ENCODE data around the gene CD200. TPM values are rescaled to one million over a fixed set of nuclear protein-coding genes. Genes with fewer than 3 reads are reported as not detected.
A peak's percentile ranks its signal among the peaks of the same experiment; 100 is the strongest.

The CD200 gene
- total RNA-seq, 1 experiment from 2014 or later: 46.8 TPM

DNA sequence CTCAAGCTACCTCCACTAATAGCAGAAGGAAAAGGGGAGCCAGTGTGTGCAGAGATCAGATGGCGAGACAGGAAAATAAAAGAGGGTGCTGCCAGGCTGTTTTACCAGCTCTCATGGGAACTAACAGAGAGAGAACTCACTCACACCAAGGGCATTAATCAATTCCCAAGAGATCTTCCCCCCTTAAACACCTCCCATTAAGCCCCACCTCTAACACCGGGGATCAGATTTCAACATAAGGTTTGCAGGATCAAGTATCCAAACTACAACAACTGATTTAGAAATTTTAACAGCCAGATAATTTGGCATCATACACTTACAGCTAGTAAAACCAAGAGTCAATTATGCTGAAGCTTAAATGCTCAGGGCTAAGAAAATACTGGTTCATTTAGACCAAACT, 18.9 kb downstream of the CD200 start (continued):
- no peak for TF ChIP-seq RORB (CRISPR knock-in tag; IDR thresholded peaks at IDR 0.05)
- no peak for TF ChIP-seq NR3C1 (CRISPR knock-in tag; conservative IDR thresholded peaks at IDR 0.05; ENCODE audit: low read depth)
- no peak for TF ChIP-seq ATF6 (CRISPR knock-in tag; IDR thresholded peaks at IDR 0.05)
- no peak for TF ChIP-seq PRRX2 (CRISPR knock-in tag; IDR thresholded peaks at IDR 0.05)
- TF ChIP-seq, protein P1, sequence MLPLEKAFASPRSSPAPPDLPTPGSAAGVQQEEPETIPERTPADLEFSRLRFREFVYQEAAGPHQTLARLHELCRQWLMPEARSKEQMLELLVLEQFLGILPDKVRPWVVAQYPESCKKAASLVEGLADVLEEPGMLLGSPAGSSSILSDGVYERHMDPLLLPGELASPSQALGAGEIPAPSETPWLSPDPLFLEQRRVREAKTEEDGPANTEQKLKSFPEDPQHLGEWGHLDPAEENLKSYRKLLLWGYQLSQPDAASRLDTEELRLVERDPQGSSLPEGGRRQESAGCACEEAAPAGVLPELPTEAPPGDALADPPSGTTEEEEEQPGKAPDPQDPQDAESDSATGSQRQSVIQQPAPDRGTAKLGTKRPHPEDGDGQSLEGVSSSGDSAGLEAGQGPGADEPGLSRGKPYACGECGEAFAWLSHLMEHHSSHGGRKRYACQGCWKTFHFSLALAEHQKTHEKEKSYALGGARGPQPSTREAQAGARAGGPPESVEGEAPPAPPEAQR (CRISPR knock-in tag; IDR thresholded peaks at IDR 0.05): no peak

- CTCF ChIA-PET: no interaction called here
- no peak overlapping the region for H3K4me3 Mint-ChIP-seq
- no peaks in the 10 kb centered on the region for H3K27me3 Mint-ChIP-seq (ENCODE audit: low read depth)
- no peak for DNase-seq (ENCODE audit: low spot score)
- POLR2A ChIA-PET: no interaction called here
- ATAC-seq: no peak
- H3K27ac Mint-ChIP-seq: peak overlapping the region; percentile 96
- H3K9me3 Mint-ChIP-seq: no peaks in the 10 kb centered on the region
- peaks cover 93% of the 10 kb centered on the region for H3K4me1 Mint-ChIP-seq
- H3K36me3 Mint-ChIP-seq: peaks cover 57% of the 10 kb centered on the region
- no peak for TF ChIP-seq ATF2 (CRISPR knock-in tag; IDR thresholded peaks at IDR 0.05; ENCODE audit: borderline replicate concordance, low read depth)
Measured at GRCh38 chr3:112352720-112353119, 19.8 kb downstream of the CD200 start.

GRCh38 chr3:112353365-112353764, 20.4 kb downstream of the CD200 start:
- no peak overlapping the region for H3K4me3 Mint-ChIP-seq
- ATAC-seq (no peak), DNase-seq (ENCODE audit: low spot score) (no peak)
- H3K27ac Mint-ChIP-seq: peak overlapping the region; percentile 96
- peaks cover 51% of the 10 kb centered on the region for H3K36me3 Mint-ChIP-seq
- no peaks in the 10 kb centered on the region for H3K27me3 Mint-ChIP-seq (ENCODE audit: low read depth)
- no peaks in the 10 kb centered on the region for H3K9me3 Mint-ChIP-seq
- CTCF ChIA-PET: no interaction called here
- H3K4me1 Mint-ChIP-seq: peaks cover 93% of the 10 kb centered on the region
- POLR2A ChIA-PET: no interaction called here
- TF ChIP-seq ZNF532 (CRISPR knock-in tag; IDR thresholded peaks at IDR 0.05; ENCODE audit: borderline replicate concordance): no peak
- TF ChIP-seq, protein P2, sequence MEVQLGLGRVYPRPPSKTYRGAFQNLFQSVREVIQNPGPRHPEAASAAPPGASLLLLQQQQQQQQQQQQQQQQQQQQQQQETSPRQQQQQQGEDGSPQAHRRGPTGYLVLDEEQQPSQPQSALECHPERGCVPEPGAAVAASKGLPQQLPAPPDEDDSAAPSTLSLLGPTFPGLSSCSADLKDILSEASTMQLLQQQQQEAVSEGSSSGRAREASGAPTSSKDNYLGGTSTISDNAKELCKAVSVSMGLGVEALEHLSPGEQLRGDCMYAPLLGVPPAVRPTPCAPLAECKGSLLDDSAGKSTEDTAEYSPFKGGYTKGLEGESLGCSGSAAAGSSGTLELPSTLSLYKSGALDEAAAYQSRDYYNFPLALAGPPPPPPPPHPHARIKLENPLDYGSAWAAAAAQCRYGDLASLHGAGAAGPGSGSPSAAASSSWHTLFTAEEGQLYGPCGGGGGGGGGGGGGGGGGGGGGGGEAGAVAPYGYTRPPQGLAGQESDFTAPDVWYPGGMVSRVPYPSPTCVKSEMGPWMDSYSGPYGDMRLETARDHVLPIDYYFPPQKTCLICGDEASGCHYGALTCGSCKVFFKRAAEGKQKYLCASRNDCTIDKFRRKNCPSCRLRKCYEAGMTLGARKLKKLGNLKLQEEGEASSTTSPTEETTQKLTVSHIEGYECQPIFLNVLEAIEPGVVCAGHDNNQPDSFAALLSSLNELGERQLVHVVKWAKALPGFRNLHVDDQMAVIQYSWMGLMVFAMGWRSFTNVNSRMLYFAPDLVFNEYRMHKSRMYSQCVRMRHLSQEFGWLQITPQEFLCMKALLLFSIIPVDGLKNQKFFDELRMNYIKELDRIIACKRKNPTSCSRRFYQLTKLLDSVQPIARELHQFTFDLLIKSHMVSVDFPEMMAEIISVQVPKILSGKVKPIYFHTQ (CRISPR knock-in tag; IDR thresholded peaks at IDR 0.05): no peak
- TF ChIP-seq, protein P3, sequence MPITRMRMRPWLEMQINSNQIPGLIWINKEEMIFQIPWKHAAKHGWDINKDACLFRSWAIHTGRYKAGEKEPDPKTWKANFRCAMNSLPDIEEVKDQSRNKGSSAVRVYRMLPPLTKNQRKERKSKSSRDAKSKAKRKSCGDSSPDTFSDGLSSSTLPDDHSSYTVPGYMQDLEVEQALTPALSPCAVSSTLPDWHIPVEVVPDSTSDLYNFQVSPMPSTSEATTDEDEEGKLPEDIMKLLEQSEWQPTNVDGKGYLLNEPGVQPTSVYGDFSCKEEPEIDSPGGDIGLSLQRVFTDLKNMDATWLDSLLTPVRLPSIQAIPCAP (CRISPR knock-in tag; IDR thresholded peaks at IDR 0.05): no peak
- no peak for TF ChIP-seq CREB1 (CRISPR knock-in tag; IDR thresholded peaks at IDR 0.05)
- no peak for TF ChIP-seq ZNF423 (CRISPR knock-in tag; IDR thresholded peaks at IDR 0.05)
- TF ChIP-seq JAZF1 (CRISPR knock-in tag; IDR thresholded peaks at IDR 0.05): no peak
- no peak for TF ChIP-seq ESRRA (CRISPR knock-in tag; IDR thresholded peaks at IDR 0.05; ENCODE audit: borderline replicate concordance)
- no peak for TF ChIP-seq ZNF416 (CRISPR knock-in tag; IDR thresholded peaks at IDR 0.05)
- TF ChIP-seq AFF4 (CRISPR knock-in tag; IDR thresholded peaks at IDR 0.05; ENCODE audit: borderline replicate concordance): no peak

Measured in WTC11 (cell line).